ENCODE results near the gene CPNE5. TPM values are rescaled to one million over a fixed set of nuclear protein-coding genes. Genes with fewer than 3 reads are reported as not detected.

The CPNE5 gene
- polyA plus RNA-seq, 3 donors: 0.47 to 0.85 (median 0.82) TPM

- no peak for DNase-seq
- peaks cover 0 to 4% of the 10 kb centered on the region in 2 donors for H3K9me3 ChIP-seq (replicated peaks in 1 of 2; ENCODE audit: control insufficient read depth in 1 of 2, insufficient read depth in 1 of 2, low read length in 2 of 2)
- H3K27me3 ChIP-seq (ENCODE audit: control insufficient read depth in 2 of 2, insufficient read depth in 2 of 2, low read length in 2 of 2): no peaks in the 10 kb centered on the region
- H3K36me3 Mint-ChIP-seq: peaks cover 52 to 90% of the 10 kb centered on the region in 2 donors
- peaks cover 41% of the 10 kb centered on the region for H3K4me1 Mint-ChIP-seq
- 95% methylated on average over 8 of the region's 11 CpGs for WGBS (ENCODE audit: insufficient coverage)
- no peak overlapping the region for H2AFZ ChIP-seq (ENCODE audit: insufficient read depth, low read depth, low read length, poor library complexity, severe bottlenecking)
- peaks cover 24 to 30% of the 10 kb centered on the region in 2 donors for H3K4me1 ChIP-seq (ENCODE audit: control insufficient read depth in 1 of 2, insufficient read depth in 2 of 2, low read length in 2 of 2)
- no peak overlapping the region for H3K4me2 ChIP-seq (replicated peaks; ENCODE audit: extremely low read depth, low read length, poor library complexity, severe bottlenecking)
- no peak for TF ChIP-seq CTCF (IDR thresholded peaks at IDR 0.05)
- H3K9ac ChIP-seq (ENCODE audit: insufficient read depth, low read length, poor library complexity, severe bottlenecking): no peak overlapping the region
- H3K27ac Mint-ChIP-seq: peak overlapping the region; percentile 79 to 94 (median 89)
- H3K27me3 Mint-ChIP-seq (ENCODE audit: low read depth in 3 of 3): peaks cover 0 to 3% (median 2%) of the 10 kb centered on the region in 3 donors
- H3K4me3 Mint-ChIP-seq: no peak overlapping the region
- H3K36me3 ChIP-seq (replicated peaks in 1 of 2; ENCODE audit: control insufficient read depth in 1 of 2, insufficient read depth in 2 of 2, low read length in 2 of 2): peaks cover 37 to 62% of the 10 kb centered on the region in 2 donors
- no peaks in the 10 kb centered on the region for H4K20me1 ChIP-seq (ENCODE audit: insufficient read depth, low read length)
- H3K4me3 ChIP-seq (replicated peaks in 1 of 3; ENCODE audit: low read depth in 2 of 3, low read length in 3 of 3): no peak overlapping the region
- H3K27ac ChIP-seq (ENCODE audit: low read depth in 1 of 2, low read length in 2 of 2): peak overlapping the region in 1 of 2 donors; percentile 79
- intact Hi-C loops (cut with micrococcal nuclease): no loop called here
- H3K9me3 Mint-ChIP-seq: peaks cover 2 to 4% (median 3%) of the 10 kb centered on the region in 7 donors
- H3K79me2 ChIP-seq (ENCODE audit: insufficient read depth, low read length): peaks cover 19% of the 10 kb centered on the region
Measured at GRCh38 chr6:36728289-36729160, 110.7 kb downstream of the CPNE5 start.

GRCh38 chr6:36727505-36728021, 111.7 kb downstream of the CPNE5 start:
- peaks cover 47 to 85% of the 10 kb centered on the region in 2 donors for H3K36me3 Mint-ChIP-seq
- H3K4me1 Mint-ChIP-seq: peaks cover 39% of the 10 kb centered on the region
- no peak overlapping the region for H3K9ac ChIP-seq (ENCODE audit: insufficient read depth, low read length, poor library complexity, severe bottlenecking)
- 100% methylated on average over 7 of the region's 7 CpGs for WGBS (ENCODE audit: insufficient coverage)
- H3K27me3 ChIP-seq (ENCODE audit: control insufficient read depth in 2 of 2, insufficient read depth in 2 of 2, low read length in 2 of 2): no peaks in the 10 kb centered on the region
- peaks cover 41 to 58% of the 10 kb centered on the region in 2 donors for H3K36me3 ChIP-seq (replicated peaks in 1 of 2; ENCODE audit: control insufficient read depth in 1 of 2, insufficient read depth in 2 of 2, low read length in 2 of 2)
- H3K79me2 ChIP-seq (ENCODE audit: insufficient read depth, low read length): peaks cover 19% of the 10 kb centered on the region
- H3K27ac ChIP-seq (ENCODE audit: low read depth in 1 of 2, low read length in 2 of 2): peak overlapping the region; percentile 63 to 79
- no peak overlapping the region for H2AFZ ChIP-seq (ENCODE audit: insufficient read depth, low read depth, low read length, poor library complexity, severe bottlenecking)
- DNase-seq: peak; percentile 72 to 84 (median 78)
- peak overlapping the region; percentile 86 to 94 (median 90) for H3K27ac Mint-ChIP-seq
- no peak for TF ChIP-seq CTCF (IDR thresholded peaks at IDR 0.05)
- peaks cover 0 to 3% (median 2%) of the 10 kb centered on the region in 3 donors for H3K27me3 Mint-ChIP-seq (ENCODE audit: low read depth in 3 of 3)
- no peak overlapping the region for H3K4me3 Mint-ChIP-seq
- H3K9me3 ChIP-seq (replicated peaks in 1 of 2; ENCODE audit: control insufficient read depth in 1 of 2, insufficient read depth in 1 of 2, low read length in 2 of 2): peaks cover 0 to 4% of the 10 kb centered on the region in 2 donors
- H3K9me3 Mint-ChIP-seq: peaks cover 2 to 4% (median 3%) of the 10 kb centered on the region in 7 donors
- H3K4me1 ChIP-seq (ENCODE audit: control insufficient read depth in 1 of 2, insufficient read depth in 2 of 2, low read length in 2 of 2): peaks cover 24 to 30% of the 10 kb centered on the region in 2 donors
- no peaks in the 10 kb centered on the region for H4K20me1 ChIP-seq (ENCODE audit: insufficient read depth, low read length)
- H3K4me3 ChIP-seq (replicated peaks in 1 of 3; ENCODE audit: low read depth in 2 of 3, low read length in 3 of 3): no peak overlapping the region
- intact Hi-C loops (cut with micrococcal nuclease): loop anchor here in 1 of 2 donors (2.0 kb wide), 1 partner anchor 25 kb away; no protein-coding TSS in a partner anchor
- H3K4me2 ChIP-seq (replicated peaks; ENCODE audit: extremely low read depth, low read length, poor library complexity, severe bottlenecking): no peak overlapping the region

Data from CD14-positive monocyte (primary cell).